Caki2 (cell line): ENCODE results near the gene TMEM86A. TPM values are rescaled to one million over a fixed set of nuclear protein-coding genes. Genes with fewer than 3 reads are reported as not detected.

Experiments
- DNase-seq: peaks from one replicate; pipeline ENCODE4 v3.0.0-alpha.2; 2015; ENCODE audit warnings: low read depth
- in situ Hi-C: cut with HindIII; loops from 2 replicates; pipeline ENCODE4 v1.10.0; 2016; ENCODE audit warnings: low sequenced_read_pairs, low pct_unique_long_range_greater_than_20kb, mixed read lengths
- total RNA-seq: library from RNA; depleted of rRNA; stranded (reverse); fragments of >200 nt; shearing (Covaris generic); gene quantifications from 2 replicates; pipeline ENCODE4 v1.2.3, GENCODE V29; 2014; ENCODE audit warnings: low replicate concordance

The TMEM86A gene
- total RNA-seq, 1 experiment from 2014 or later, result 1.4 TPM

DNA sequence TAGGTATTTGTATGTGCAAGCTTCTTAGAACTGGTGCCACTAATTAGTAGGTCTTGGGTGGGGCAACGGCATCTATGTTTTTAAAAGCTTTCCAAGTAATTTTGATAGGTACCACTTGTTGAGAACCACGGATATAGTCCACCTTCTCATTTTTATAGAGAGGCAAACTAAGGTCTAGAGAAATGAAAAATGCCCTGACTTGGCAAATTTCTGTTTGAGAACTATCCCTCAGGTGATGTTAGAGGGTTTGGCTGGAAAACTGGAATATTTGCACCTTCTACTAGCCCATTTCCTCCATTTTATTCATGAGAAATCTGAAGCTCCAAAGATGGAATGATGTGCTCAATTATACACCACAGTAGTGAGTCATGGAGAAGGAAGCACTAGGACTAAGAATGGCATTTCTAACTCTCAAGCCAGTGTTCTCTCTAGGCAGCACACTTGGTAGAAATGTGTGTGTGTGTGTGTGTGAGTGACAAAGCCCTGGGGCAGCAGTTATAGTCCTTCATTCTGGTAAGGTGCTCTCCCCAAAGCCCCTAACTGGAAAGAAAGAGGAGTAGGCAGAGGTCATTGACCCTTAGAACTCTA lies 1.8 kb upstream of the TMEM86A start:
- in situ Hi-C loops, result no loop called here
- DNase-seq, result no peak

GRCh38 chr11:18697576-18697975 lies 1.0 kb upstream of the TMEM86A start:
- DNase-seq, result no peak
- in situ Hi-C loops, result no loop called here

DNA sequence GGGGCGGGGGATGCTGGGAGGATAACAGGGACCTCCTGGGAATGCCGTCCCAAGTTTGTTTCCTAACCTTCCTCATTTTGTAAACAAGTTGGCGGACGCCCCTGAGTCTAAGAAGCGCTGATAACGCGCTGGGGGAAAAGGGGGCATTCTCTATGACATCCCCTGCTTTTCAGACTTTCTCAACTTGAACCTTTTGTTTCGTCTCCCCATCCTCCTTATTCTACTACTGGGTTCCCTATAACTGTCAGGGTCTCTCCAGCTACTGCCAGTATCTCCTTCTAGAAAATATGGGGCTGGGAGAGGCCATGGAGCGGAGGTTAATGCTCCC lies 654 bp downstream of the TMEM86A start:
- in situ Hi-C loops, result no loop called here

DNA sequence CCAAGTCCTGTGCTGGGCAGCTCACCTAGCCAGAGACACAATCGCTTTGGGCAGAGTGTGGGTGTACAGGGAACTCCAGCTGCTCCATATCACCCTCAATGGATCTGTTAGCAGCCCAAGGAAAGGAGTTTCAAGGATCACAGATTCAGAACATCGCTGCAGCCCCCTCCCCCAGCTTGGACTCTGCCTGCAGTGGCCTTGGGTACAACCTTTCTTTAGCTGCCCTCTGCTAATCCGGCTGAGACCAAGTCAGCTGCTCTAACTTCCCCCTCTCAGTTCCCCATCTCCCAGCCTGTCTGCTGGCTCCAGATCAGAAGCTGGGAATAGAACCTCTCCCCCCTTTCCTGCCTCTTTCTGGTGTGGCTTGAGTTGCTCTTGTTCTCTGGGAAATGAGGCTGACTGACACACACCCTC lies 1.3 kb downstream of the TMEM86A start:
- DNase-seq, result no peak
- in situ Hi-C loops, result no loop called here

More for the DNA sequence above, 654 bp downstream of the TMEM86A start:
- DNase-seq, result no peak

- in situ Hi-C loops, result no loop called here
Observed at GRCh38 chr11:18700375-18700774, 1.8 kb downstream of the TMEM86A start.

GRCh38 chr11:18700872-18701271 lies 2.3 kb downstream of the TMEM86A start:
- no peak for DNase-seq
- in situ Hi-C loops, result no loop called here

More at GRCh38 chr11:18700375-18700774, 1.8 kb downstream of the TMEM86A start:
- DNase-seq, result peak; percentile 19

- DNase-seq, result no peak
- in situ Hi-C loops, result no loop called here
Observed at GRCh38 chr11:18701614-18702216, 3.1 kb downstream of the TMEM86A start.

DNA sequence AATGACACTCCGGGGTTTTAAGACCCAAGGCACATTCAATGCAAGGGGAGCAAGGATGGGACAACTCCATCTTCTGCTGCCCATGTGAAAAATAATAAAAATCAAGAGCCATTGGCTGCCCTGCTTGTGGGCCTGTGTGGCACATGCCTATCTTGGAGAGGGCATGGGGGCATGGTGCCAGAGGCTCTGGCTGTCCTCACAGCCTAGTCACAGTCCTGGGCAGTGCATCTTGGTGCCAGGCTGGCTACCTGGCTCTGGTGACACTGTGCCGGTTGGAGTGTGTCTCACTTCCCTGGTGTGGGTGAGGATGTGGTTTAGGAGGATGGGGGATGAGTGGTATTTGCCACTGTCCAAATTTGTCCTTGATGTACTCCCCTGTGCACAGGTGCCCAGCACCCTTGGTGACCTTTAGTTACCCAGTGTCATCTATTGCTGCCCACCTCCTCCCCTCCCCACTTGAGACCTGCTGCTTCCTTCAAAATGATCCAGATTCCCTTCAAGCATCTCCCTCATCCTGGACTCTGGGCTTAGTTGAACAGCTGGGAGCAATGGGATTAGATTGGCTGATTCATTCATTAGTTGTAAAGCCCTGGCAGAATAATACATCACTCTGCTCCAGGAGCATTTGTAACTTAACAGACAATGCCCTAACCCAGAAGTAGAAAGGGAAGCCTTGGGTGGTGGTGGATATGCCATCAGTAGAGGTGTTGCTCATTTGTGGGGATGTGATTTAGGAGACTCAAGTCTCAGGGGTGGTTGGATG lies 4.6 kb downstream of the TMEM86A start:
- in situ Hi-C loops, result no loop called here
- no peak for DNase-seq

GRCh38 chr11:18704045-18704645 lies 5.6 kb downstream of the TMEM86A start:
- in situ Hi-C loops, result no loop called here
- DNase-seq, result no peak

- DNase-seq, result no peak
- in situ Hi-C loops, result no loop called here
Observed at GRCh38 chr11:18704698-18705097, 6.1 kb downstream of the TMEM86A start.

- in situ Hi-C loops, result no loop called here
- no peak for DNase-seq
Observed at GRCh38 chr11:18705651-18706281, 7.2 kb downstream of the TMEM86A start.

DNA sequence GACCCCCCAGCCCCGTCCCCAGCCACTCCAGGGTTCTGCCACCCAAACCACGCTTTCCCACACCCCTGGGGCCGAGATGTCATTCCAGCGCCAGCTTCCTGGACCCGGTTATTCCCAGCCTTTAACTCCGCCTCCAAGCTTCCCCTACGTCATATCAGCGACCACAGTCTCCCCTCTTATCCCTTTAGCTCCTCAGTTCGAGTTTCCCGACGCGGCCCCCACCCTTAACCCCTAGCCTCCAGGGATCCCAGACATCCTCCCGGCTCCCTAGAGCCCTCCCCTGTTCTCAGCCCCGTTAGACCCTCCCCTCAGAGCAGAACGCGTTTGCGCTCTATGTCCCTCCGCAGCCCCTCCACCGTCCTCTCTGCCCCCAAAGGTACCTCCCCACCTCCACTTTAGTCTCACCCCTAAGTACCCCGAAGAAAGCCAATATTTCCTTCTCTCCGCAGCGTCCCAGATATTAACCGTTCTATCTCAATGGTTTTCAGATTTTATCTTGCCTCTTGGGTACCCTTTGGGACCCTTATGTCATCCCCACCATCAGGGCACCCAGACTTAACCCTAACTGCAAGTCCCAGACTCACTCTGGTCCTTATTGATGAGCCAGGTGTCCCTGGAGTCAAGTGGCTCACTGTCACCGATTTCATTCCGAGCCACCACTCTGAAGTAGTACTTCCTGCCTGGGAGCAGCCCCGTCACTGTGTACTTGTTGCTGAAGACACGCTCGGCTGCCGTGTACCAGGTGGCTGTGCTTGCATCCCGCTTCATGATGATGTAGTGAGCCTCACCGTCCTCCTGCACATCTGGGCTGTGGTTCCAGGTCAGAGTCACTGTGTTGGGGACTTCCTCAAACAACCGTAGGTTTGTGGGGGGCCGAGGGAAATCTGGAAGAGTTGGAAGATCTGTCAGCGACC lies 8.0 kb downstream of the TMEM86A start:
- in situ Hi-C loops, result no loop called here
- DNase-seq, result no peak

GRCh38 chr11:18707811-18708340 lies 9.3 kb downstream of the TMEM86A start:
- in situ Hi-C loops, result no loop called here
- DNase-seq, result no peak

DNA sequence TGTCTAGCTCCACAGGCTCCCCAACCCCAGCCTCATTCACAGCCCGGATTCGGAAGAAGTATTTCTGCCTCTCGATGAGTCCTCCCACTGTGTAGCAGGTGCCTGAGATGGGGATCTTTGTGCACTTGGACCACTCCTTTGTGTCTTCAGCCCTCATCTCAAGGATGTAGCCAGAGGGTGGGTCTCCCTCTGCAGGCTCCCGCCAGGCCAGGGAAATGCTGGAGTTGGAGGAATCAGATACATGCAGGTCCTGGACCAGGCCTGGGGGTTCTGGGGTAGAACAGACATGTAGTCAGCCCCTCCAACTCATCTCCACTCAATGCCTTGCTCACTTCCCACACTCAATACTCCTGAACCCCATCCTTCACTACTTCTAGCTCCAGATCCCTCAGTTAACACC lies 10.8 kb downstream of the TMEM86A start:
- in situ Hi-C loops, result no loop called here
- no peak for DNase-seq

GRCh38 chr11:18710545-18710944 lies 12.0 kb downstream of the TMEM86A start:
- in situ Hi-C loops, result no loop called here
- no peak for DNase-seq

DNA sequence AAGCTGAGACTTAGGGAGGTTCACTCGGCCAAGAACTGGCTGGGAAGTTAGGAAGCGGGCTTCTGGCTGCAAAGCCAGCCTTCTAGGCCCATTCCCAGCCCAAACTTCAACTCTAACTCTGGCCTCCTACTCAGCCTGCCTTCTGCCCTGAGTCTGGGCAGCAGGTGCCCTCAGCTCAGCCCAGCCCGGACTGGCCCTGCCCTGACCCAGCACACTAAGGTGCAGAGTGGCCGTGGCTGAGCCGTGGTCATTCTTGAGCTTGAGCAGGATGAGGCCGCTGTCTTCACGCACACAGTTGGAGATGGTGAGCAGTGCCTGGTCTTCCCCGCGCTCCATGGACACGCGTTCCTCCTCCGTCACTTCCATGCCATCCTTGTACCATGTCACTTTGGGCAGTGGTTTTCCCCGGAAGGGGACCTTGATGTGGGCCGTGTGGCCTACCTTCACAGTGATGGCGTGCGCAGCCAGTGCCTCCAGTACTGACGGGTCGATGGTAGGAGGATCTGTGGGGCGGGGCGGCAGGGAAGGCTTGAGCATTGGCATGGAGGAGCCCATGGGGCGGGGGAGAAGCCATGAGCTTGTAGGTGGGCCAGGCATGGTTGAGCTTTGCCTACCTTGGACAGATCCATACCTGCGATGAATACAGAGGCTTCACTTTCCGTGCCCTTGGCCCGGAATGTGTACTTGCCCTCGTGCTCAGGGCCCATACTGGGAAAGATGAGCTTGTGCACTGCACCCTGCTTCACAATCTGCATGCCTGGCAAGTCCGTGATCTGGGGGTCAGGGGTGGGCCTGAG lies 15.3 kb downstream of the TMEM86A start:
- in situ Hi-C loops, result no loop called here
- no peak for DNase-seq

DNA sequence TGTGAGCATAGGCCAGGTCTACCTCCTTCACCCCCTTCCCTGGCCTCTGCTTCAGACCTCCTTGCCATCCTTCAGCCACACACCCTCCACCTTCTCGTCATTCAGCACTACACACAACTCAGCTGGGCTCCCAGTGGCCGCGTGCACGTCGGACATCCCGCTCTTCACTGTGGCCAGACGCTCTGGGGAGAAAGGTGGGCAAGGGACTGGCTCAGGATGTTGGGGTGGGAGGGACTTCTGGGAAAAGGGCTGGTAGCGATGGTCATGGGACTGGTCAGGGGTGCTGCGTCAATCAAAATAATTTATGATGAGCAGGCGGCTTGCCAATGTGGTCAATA lies 15.8 kb downstream of the TMEM86A start:
- in situ Hi-C loops, result no loop called here
- no peak for DNase-seq
